Pancreas (tissue), 10 donors: ENCODE results near the gene CNOT11. TPM values are rescaled to one million over a fixed set of nuclear protein-coding genes. Genes with fewer than 3 reads are reported as not detected.
"Not testable (repeated sequence)": the region's sequence is repeated elsewhere in the genome, so short reads cannot be mapped to it uniquely, and the experiment has no call there.

Source experiments
- ATAC-seq, 4 donors: fragments of 200-7000 bp; cut with Tn5 transposase; one replicate each; pipeline versions ENCODE4 v1.8.0 to v1.9.1; 2020; ENCODE audit warnings: mild to moderate bottlenecking in 4 of 4, moderate library complexity in 4 of 4
- DNase-seq, 6 donors: peaks; one replicate each; pipeline ENCODE4 v3.0.0-alpha.2; 2020
- FAIRE-seq: peaks from 2 replicates; lab custom pipeline; 2012; peaks lifted over from hg19 to GRCh38; lab: Jason Lieb, UNC
- H3K27ac ChIP-seq, 4 donors: fragments of 200-600 bp; sonication (generic); 1 replicate in 3 of 4; 2 replicates in 1 of 4; pipeline versions ENCODE4 v1.5.0 to v1.8.0; 2020
- H3K27me3 ChIP-seq, 4 donors: fragments of 200-600 bp; one replicate each; pipeline ENCODE4 v1.8.0; 2021
- H3K36me3 ChIP-seq, 3 donors: fragments of 200-600 bp; sonication (generic) in 1 of 3; one replicate each; pipeline versions ENCODE4 v1.5.0 to v1.8.0; 2020 to 2021
- H3K4me1 ChIP-seq, 3 donors: fragments of 200-600 bp; one replicate each; pipeline ENCODE4 v1.8.0; 2021
- H3K4me3 ChIP-seq, 4 donors: fragments of 200-600 bp; sonication (generic) in 2 of 4; one replicate each; pipeline versions ENCODE4 v1.5.0 to v1.8.0; 2020 to 2021
- H3K9me3 ChIP-seq, 4 donors: fragments of 200-600 bp; one replicate each; pipeline ENCODE4 v1.8.0; 2021
- CTCF ChIP-seq, 4 donors: fragments of 200-600 bp; sonication (generic) in 3 of 4; IDR thresholded peaks; one replicate each; pipeline versions ENCODE4 v1.5.0 to v1.8.0; 2021; ENCODE audit warnings: antibody characterized with exemption in 4 of 4
- WGBS, 2 donors: extraction: QIAGEN DNeasy Blood & Tissue Kit; methylation state at CpG; one replicate each; pipeline ENCODE4 v1.1.7; 2013; 5-methylcytosine and 5-hydroxymethylcytosine counted together
- intact Hi-C, 3 donors: fragments of 100-400 bp; cut with DNase I; formaldehyde crosslinking; loops; one replicate each; pipeline versions ENCODE4 v1.11.1 to v1.14.2; 2022
- polyA plus RNA-seq, 2 donors: library from polyadenylated mRNA; stranded (reverse); fragments of 200-250 nt; gene quantifications; one replicate each; pipeline ENCODE4 v1.2.3, GENCODE V29; 2013
- total RNA-seq, 6 donors: library from RNA; stranded (reverse); fragmentation: NEBNext Ultra II Directional in 4 of 6; extraction: Animal tissue kit (Norgen Biotek cat#: 25700) in 4 of 6; gene quantifications; one replicate each; pipeline versions ENCODE4 v1.2.1 to v1.2.4, GENCODE V29; 2021 to 2023
- donor health status: healthy with polysubstance abuse.
- donor health status: DM: no; HTN: no; CAD: no; lungs with moderate emphysema.
- donor health status: DM: no; HTN: no; CAD: no.
- donor health status: control.
- donor health status: control.
- donor health status: Bipolar disorder and iron deficiency.
- donor health status: DM: yes; HTN: yes; CAD: no.
- donor health status: DM: no; HTN: no; CAD: no.
- donor health status: DM: no; HTN: no; CAD: no.
- donor health status: DM: yes; HTN: yes; CAD: no.

CNOT11 gene
- total and polyA plus RNA-seq, 8 donors = 10.2 to 25.4 (median 17.6) TPM

GRCh38 chr2:101238930-101239759 lies 13.5 kb upstream of the CNOT11 start:
- H3K4me3 ChIP-seq = peak overlapping the region in 2 of 4 donors; percentile 12 to 24
- peak in 5 of 6 donors; percentile 80 to 89 (median 85) for DNase-seq
- no peaks in the 10 kb centered on the region for H3K27me3 ChIP-seq
- peak overlapping the region; percentile 89 to 96 (median 92) for H3K27ac ChIP-seq
- 11 to 15% methylated on average over 12 of the region's 12 CpGs for WGBS, 2 donors
- no peak for TF ChIP-seq CTCF (IDR thresholded peaks at IDR 0.05)
- no peaks in the 10 kb centered on the region for H3K36me3 ChIP-seq
- ATAC-seq = peak; percentile 80 to 93 (median 89)
- peaks cover 19 to 47% (median 33%) of the 10 kb centered on the region in 3 donors for H3K4me1 ChIP-seq
- FAIRE-seq = peak; percentile 26
- no peaks in the 10 kb centered on the region for H3K9me3 ChIP-seq
- intact Hi-C loops = no loop called here

- Histone ChIP-seq H3K4me3 (peak overlapping the region in 2 of 4 donors; percentile 5 to 24), H3K27ac (peak overlapping the region; percentile 89 to 96 (median 92)), H3K4me1 (peaks cover 13 to 44% (median 30%) of the 10 kb centered on the region in 3 donors)
- H3K27me3 ChIP-seq, H3K36me3 ChIP-seq, FAIRE-seq, H3K9me3 ChIP-seq, ATAC-seq, DNase-seq, intact Hi-C loops: not testable (repeated sequence)
- 8 to 17% methylated on average over 2 of the region's 2 CpGs for WGBS, 2 donors
Measured at GRCh38 chr2:101239760-101240118, 12.9 kb upstream of the CNOT11 start.

- Histone ChIP-seq H3K4me3 (peak overlapping the region in 2 of 4 donors; percentile 5 to 24), H3K27ac (peak overlapping the region; percentile 89 to 96 (median 92)), H3K4me1 (peaks cover 10 to 45% (median 29%) of the 10 kb centered on the region in 3 donors)
- H3K9me3 ChIP-seq, ATAC-seq, FAIRE-seq, H3K27me3 ChIP-seq, intact Hi-C loops, H3K36me3 ChIP-seq: not testable (repeated sequence)
- DNase-seq = peak in 2 of 6 donors; percentile 37 to 40
- WGBS, 2 donors = 3 to 5% methylated on average over 2 of the region's 2 CpGs
- peak in 3 of 4 donors; percentile 26 to 45 (median 27) for TF ChIP-seq CTCF (IDR thresholded peaks at IDR 0.05)
Measured at GRCh38 chr2:101240694-101241093, 12.0 kb upstream of the CNOT11 start.

DNA sequence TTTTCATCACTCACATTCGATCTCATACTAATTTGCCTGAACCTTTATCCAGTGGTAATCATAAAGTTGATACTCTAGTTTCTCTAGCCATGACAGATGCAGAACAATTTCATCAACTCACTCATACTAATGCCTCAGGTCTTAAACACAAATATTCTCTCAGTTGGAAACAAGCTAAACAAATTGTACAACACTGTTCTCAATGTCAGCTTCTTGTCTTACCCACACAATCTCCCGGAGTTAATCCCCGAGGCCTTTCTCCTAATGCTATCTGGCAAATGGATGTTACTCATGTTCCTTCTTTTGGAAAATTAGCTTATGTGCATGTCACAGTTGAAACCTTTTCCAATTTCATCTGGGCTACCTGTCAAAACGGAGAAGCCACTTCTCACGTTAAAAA lies 11.5 kb upstream of the CNOT11 start:
- intact Hi-C loops = no loop called here
- FAIRE-seq (no peak), ATAC-seq (no peak), DNase-seq (no peak)
- Histone ChIP-seq H3K4me3 (no peak overlapping the region), H3K4me1 (peaks cover 14 to 50% (median 33%) of the 10 kb centered on the region in 3 donors), H3K36me3 (no peaks in the 10 kb centered on the region), H3K9me3 (no peaks in the 10 kb centered on the region), H3K27me3 (no peaks in the 10 kb centered on the region), H3K27ac (peak overlapping the region; percentile 89 to 96 (median 92))
- TF ChIP-seq CTCF (IDR thresholded peaks at IDR 0.05) = no peak
- 36 to 39% methylated on average over 5 of the region's 5 CpGs for whole genome bisulfite sequencing, 2 donors

DNA sequence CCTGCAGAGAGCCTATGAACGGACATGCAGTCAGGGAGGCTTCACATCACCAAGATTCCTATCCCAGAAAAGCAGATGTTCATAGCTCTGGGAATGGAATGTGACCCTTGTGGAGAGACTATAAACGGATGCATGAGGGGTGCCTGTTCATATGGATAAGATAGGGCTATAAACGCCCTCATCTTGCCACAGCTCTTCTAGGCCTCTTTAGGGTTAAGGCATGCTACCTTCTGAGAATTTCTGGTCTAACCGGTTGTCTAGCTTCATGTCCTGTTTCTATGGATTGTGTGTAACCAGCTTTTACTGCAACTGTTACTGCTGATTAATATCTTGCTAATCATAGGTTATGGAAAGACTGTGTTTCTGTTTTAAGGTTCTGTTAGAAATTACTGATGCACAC lies 8.3 kb upstream of the CNOT11 start:
- Histone ChIP-seq H3K4me1 (peaks cover 10 to 35% (median 26%) of the 10 kb centered on the region in 3 donors), H3K27ac (peak overlapping the region in 2 of 4 donors; percentile 9 to 38)
- FAIRE-seq, DNase-seq, H3K9me3 ChIP-seq, H3K4me3 ChIP-seq, intact Hi-C loops, H3K36me3 ChIP-seq, ATAC-seq, H3K27me3 ChIP-seq: not testable (repeated sequence)
- 35 to 38% methylated on average over 4 of the region's 4 CpGs for WGBS, 2 donors

DNA sequence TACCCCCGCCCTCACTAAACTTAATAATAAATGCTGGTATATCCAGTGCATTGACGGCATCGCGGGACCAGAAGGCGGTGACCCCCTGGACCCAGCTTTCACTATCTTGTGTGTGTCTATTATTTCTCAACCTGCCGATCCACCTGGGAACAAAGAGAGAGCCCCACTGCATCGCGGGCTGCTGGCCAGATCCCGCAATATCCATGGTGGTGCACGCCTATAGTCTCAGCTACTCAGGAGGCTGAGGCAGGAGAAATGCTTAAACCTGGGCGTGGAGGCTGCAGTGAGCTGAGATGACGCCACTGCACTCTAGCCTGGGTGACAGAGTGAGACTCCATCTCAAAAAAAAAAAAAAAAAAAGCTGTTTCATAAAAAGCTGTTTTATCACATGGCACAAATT lies 7.8 kb upstream of the CNOT11 start:
- DNase-seq, H3K36me3 ChIP-seq, intact Hi-C loops, H3K4me3 ChIP-seq, H3K9me3 ChIP-seq, FAIRE-seq, H3K27me3 ChIP-seq: not testable (repeated sequence)
- Histone ChIP-seq H3K27ac (peak overlapping the region in 2 of 4 donors; percentile 28 to 46), H3K4me1 (peaks cover 10 to 35% (median 26%) of the 10 kb centered on the region in 3 donors)
- peak in 3 of 4 donors; percentile 64 to 73 (median 71) for ATAC-seq
- 41 to 44% methylated on average over 12 of the region's 12 CpGs for WGBS, 2 donors

GRCh38 chr2:101245468-101245867 lies 7.2 kb upstream of the CNOT11 start:
- Histone ChIP-seq H3K27ac (peak overlapping the region in 2 of 4 donors; percentile 28 to 46), H3K4me1 (peaks cover 10 to 33% (median 26%) of the 10 kb centered on the region in 3 donors)
- H3K4me3 ChIP-seq, FAIRE-seq, DNase-seq, H3K36me3 ChIP-seq, H3K9me3 ChIP-seq, intact Hi-C loops, H3K27me3 ChIP-seq: not testable (repeated sequence)
- ATAC-seq = peak in 2 of 4 donors; percentile 20 to 34
- 68 to 75% methylated on average over 5 of the region's 5 CpGs for WGBS, 2 donors

DNA sequence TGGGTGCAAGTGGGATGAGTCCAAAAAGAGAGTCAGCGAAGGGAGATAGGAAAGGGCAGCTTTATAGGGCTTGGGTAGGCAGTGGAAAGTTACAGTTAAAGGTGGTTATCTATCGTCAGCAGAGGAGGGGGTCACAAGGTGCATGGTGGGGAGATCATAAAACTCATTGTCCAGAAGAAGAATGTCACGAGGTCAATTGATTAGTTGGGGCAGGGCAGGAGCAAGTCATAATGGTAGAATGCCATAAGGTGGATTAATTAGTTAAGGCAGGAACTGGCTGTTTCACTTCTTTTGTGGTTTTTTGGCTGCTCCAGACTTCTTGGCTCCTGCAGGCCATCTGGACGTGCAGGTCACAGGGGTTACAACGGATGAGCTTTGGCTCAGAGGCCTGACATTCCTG lies 3.9 kb upstream of the CNOT11 start:
- H3K27me3 ChIP-seq, intact Hi-C loops, H3K36me3 ChIP-seq, FAIRE-seq, H3K4me3 ChIP-seq, DNase-seq, H3K9me3 ChIP-seq, ATAC-seq, H3K27ac ChIP-seq: not testable (repeated sequence)
- WGBS, 2 donors = 77 to 81% methylated on average over 5 of the region's 5 CpGs
- H3K4me1 ChIP-seq = peaks cover 10 to 24% (median 22%) of the 10 kb centered on the region in 3 donors
